Measurements from ENCODE around the gene SHD. TPM values are rescaled to one million over a fixed set of nuclear protein-coding genes. Genes with fewer than 3 reads are reported as not detected.

SHD gene
- total and polyA plus RNA-seq, 2 of the 13 experiments (the other 11 are each of a cell fraction or from before 2014, with no cell fraction given): 0.11 to 0.20 TPM

- TF ChIP-seq ZNF503 (CRISPR knock-in tag; IDR thresholded peaks at IDR 0.05) (no peak), ZNF770 (CRISPR knock-in tag; IDR thresholded peaks at IDR 0.05) (no peak), NCOR1 (IDR thresholded peaks at IDR 0.05; ENCODE audit: borderline replicate concordance, low read length) (no peak), IKZF1 (IDR thresholded peaks at IDR 0.05) (no peak), ZFP90 (CRISPR knock-in tag; IDR thresholded peaks at IDR 0.05; ENCODE audit: borderline replicate concordance) (no peak), PRDM4 (CRISPR knock-in tag; IDR thresholded peaks at IDR 0.05; ENCODE audit: borderline replicate concordance) (no peak), ZNF780A (CRISPR knock-in tag; IDR thresholded peaks at IDR 0.05) (no peak), ZNF605 (CRISPR knock-in tag; IDR thresholded peaks at IDR 0.05) (no peak), ZNF225 (CRISPR knock-in tag; IDR thresholded peaks at IDR 0.05) (no peak), ZNF687 (CRISPR knock-in tag; IDR thresholded peaks at IDR 0.05) (peak; percentile 59), MTERF4 (CRISPR knock-in tag; IDR thresholded peaks at IDR 0.05) (no peak), ZNF709 (CRISPR knock-in tag; IDR thresholded peaks at IDR 0.05) (no peak), ZNF710 (CRISPR knock-in tag; IDR thresholded peaks at IDR 0.05; ENCODE audit: borderline replicate concordance) (0 out of 2 replicates have a peak, but pooled peaks have one; percentile 21)
These were observed 19.1 kb downstream of the SHD start (continued) for GRCh38 chr19:4297901-4298809.
